Fibroblast of pulmonary artery (primary cell): Measurements from ENCODE around the gene PRDM1.

Source experiments
- DNase-seq: peaks from one replicate; pipeline ENCODE4 v3.0.0-alpha.2; 2010; ENCODE audit warnings: low read depth
- H3K4me3 ChIP-seq: replicated peaks from 2 replicates; pipeline ENCODE4 v1.5.1; 2011; ENCODE audit warnings: low read depth, mild to moderate bottlenecking, control low read depth, low read length, moderate library complexity
- TF ChIP-seq, protein P1 (sequence below): IDR thresholded peaks from 2 replicates; pipeline ENCODE4 v1.5.1; 2011; ENCODE audit warnings: mild to moderate bottlenecking, control low read depth, low read length, inconsistent platforms; ENCODE audit errors: missing control alignments

PRDM1 gene

GRCh38 chr6:106084989-106085691, 996 bp upstream of the PRDM1 start:
- TF ChIP-seq, protein P1, sequence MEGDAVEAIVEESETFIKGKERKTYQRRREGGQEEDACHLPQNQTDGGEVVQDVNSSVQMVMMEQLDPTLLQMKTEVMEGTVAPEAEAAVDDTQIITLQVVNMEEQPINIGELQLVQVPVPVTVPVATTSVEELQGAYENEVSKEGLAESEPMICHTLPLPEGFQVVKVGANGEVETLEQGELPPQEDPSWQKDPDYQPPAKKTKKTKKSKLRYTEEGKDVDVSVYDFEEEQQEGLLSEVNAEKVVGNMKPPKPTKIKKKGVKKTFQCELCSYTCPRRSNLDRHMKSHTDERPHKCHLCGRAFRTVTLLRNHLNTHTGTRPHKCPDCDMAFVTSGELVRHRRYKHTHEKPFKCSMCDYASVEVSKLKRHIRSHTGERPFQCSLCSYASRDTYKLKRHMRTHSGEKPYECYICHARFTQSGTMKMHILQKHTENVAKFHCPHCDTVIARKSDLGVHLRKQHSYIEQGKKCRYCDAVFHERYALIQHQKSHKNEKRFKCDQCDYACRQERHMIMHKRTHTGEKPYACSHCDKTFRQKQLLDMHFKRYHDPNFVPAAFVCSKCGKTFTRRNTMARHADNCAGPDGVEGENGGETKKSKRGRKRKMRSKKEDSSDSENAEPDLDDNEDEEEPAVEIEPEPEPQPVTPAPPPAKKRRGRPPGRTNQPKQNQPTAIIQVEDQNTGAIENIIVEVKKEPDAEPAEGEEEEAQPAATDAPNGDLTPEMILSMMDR: no peak
- DNase-seq: peak; percentile 31
- peak overlapping the region; percentile 56 for H3K4me3 ChIP-seq

DNA sequence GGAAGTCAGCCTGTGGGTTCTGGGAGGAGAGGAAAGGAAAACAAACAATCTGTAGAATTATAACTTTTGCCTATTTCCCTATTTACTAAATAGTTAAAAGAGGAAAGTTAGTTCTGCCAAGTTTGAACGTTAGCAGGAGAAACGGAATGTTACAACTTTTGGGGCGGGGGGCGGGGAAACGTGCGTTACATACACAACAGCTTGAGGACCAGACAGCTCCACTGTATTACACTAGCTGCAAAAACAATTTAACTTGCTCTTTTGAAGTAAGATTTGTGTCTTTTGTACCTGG, 498 bp upstream of the PRDM1 start:
- TF ChIP-seq, protein P1: no peak
- no peak for DNase-seq
- H3K4me3 ChIP-seq: peak overlapping the region; percentile 56

GRCh38 chr6:106086814-106087175, 659 bp downstream of the PRDM1 start:
- DNase-seq: no peak
- H3K4me3 ChIP-seq: peak overlapping the region; percentile 56
- TF ChIP-seq, protein P1: no peak

DNA sequence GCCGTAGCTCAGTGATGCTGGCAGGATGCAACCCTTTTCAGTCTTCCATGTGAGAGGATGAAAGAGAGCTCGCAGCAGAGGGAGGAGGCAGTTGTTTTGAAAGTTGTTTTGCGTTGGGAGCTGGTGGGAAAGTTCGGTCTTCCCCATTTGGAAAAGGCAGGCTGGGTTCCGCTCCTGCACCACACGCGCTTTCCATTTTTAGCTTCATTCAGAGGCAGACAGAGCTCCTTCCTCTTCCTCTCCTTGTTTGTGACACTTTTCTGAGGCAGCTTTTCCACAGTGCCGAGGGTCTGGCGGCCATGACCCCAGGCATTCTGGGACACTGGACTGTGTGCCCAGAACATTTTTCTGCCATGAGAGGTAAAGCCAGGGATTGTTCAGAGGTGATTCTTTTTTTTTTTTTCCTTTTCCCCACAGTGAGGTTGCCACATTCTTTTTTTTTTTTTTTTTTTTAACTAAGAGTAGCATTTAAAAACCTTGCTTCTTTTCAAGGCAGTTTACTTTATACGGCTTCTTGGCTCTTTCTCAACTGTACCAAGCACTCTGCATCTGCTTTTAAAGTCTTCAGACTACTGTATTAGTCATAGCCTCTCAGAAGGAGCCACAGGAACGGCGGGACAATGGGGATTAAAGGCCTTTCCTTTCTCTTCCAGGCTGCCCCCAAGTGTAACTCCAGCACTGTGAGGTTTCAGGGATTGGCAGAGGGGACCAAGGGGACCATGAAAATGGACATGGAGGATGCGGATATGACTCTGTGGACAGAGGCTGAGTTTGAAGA, 1.6 kb downstream of the PRDM1 start:
- TF ChIP-seq, protein P1: no peak
- DNase-seq: peak; percentile 76

GRCh38 chr6:106090001-106090400, 3.9 kb downstream of the PRDM1 start:
- no peak overlapping the region for H3K4me3 ChIP-seq
- TF ChIP-seq, protein P1: no peak
- peak; percentile 38 for DNase-seq

More for the DNA sequence above, 1.6 kb downstream of the PRDM1 start:
- peak overlapping the region; percentile 44 for H3K4me3 ChIP-seq

- H3K4me3 ChIP-seq: no peak overlapping the region
- TF ChIP-seq, protein P1: no peak
Observed at GRCh38 chr6:106092279-106092678, 6.1 kb downstream of the PRDM1 start.

More at GRCh38 chr6:106092279-106092678, 6.1 kb downstream of the PRDM1 start:
- no peak for DNase-seq
